Middle frontal gyrus (tissue), 1 donor: ENCODE measurements around the gene AKT2.
"Not testable (repeated sequence)": the region's sequence is repeated elsewhere in the genome, so short reads cannot be mapped to it uniquely, and the experiment has no call there.

Source experiments
- DNase-seq: peaks from one replicate; pipeline ENCODE4 v3.0.0-alpha.2; 2015; ENCODE audit warnings: low spot score; ENCODE audit errors: extremely low spot score

The AKT2 gene

DNA sequence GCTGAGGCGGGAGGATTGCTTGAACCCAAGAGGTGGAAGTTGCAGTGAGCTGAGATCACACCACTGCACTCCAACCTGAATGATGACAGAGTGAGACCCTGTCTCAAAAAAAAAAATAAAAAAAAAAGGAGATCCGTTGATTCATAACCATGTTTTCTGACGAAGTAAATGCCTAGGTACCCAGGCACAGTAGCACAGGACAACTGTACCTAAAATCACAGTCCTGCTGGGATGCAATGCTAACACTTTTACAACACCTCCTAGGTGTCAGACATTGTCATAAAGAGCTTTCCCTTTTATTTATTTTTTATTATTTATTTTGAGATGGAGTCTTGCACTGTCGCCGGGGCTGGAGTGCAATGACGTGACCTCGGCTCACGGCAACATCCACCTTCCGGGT, 64.5 kb downstream of the AKT2 start:
- DNase-seq = no peak

DNA sequence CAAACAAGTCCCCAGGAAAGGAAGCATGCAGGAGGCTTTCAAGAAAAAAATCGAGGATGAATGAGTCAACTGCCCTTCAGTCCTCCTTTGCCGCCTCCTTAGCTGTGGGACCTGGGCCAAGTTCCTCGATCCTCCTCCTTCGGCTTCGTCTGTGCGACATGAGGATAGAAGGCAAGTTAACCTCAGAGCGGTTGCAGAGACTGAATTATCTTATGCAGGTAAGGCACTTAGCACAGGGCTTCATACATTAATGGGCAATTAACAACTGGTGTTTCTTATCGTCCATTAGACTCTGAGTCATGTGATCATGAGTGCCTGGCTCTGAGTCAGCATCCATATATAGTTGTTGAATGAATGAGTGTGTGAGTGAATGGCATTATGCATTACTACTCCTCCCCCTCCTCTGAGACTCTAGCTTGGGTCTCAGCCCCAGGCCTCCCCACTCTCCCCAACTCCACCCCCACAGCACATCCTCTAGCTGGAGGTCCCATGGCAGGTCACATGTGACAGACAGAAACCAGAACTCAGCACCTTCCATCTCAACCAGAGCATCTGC, 65.3 kb downstream of the AKT2 start:
- DNase-seq = no peak

- DNase-seq = not testable (repeated sequence)
Measured at GRCh38 chr19:40219029-40219428, 66.1 kb downstream of the AKT2 start.

DNA sequence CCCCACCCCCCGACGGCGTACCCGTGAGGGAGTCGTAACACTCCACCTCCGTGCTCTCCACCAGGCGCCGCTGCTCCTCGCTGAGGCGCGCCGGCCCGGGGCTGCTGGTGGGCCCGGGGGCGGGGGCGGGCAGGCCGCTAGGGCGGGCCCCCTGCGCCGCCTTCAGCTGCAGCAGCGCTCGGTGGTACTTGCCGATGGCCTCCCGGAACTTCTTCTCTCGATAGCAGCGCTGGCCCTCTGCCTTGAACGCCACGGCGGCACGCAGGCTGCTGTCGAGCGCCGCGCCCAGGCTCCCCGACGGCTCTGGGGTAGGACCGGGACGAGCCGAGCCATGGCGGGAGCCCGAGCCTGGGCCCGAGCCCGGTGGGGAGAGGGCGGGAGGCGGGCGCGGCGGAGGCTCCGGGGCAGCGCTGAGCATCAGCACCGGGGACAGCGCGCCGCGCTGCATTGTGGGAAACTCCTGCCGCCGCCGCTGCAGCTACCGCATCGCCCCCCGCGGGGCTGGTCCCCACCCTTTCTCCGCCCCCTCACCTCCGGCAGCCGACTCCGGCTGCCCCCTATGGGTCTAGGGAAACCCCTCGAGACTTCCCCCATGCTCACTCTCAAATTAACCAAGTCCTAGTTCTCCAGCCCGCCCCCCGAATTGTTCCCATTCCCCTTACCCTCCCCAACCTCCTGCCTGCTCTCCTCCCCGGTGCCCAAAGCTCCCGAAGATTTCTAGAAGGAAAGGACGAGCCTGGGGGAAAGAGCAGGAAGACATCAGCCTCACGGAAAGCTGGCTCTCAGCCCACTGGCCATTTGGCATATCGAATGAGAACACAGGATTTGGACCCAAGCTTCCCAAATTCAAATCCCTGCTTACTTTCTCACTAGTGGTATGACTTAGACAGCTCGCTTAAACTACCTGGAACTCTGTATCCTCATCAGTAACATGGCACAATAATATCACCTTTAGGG, 66.9 kb downstream of the AKT2 start, which contains the start of gene TTC9B:
Gene TTC9B (minus strand): TSS at position 451 of the 957 bp plus-strand sequence. CDS start 3 bp downstream, at position 448.
- no peak for DNase-seq

DNA sequence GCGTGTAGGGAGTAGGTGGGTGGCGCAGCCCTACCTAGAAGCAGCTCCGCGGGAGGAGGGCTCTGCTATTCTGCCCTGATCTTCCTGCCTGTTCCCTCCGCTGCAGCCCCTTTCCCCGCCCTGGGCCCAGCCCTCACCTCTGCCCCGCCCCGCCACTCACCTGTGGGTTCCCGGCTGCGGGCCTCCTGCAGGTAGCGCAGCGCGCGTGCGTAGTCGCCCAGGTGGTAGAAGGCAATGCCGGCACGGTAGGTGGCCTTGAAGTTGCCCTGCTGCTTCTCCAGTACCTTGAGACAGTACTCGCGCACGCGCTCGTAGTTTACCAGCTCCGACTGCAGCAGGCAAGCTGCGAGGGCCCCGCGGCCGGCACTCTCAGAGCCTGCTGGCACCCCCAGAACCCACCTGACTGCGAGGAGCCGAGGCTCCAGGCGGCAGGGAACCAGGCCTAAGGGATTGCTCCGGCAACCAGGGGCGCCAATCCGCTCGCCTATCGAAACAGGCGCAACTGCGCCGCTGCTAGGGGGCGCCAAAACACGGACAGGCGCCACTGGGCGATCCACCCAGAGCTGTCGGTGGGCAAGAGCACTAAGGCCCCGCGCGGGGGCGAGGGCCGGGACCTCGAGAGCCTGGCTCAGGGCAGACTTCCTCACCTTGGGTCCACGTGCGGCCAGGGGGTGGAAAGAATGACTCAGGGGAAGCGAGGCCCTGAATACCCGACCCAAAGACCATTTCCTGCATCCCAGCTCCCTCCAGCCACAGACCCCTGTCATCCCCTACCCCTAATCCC, 67.9 kb downstream of the AKT2 start:
- DNase-seq = no peak

DNA sequence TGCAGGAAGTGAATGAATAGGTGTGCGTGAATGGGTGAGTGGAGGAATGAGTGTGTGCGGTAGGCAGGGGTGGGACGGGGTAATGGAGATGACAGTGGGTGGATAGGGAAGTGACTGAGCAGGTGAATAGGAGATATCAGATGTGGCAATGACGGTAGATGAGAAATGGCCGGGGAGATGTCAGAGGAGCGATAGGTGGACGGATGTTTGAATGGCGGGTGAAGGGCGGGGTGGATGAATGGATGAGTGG, 68.4 kb downstream of the AKT2 start:
- no peak for DNase-seq

GRCh38 chr19:40216013-40216776, 69.0 kb downstream of the AKT2 start:
- no peak for DNase-seq

GRCh38 chr19:40214936-40215335, 70.2 kb downstream of the AKT2 start:
- no peak for DNase-seq

GRCh38 chr19:40213882-40214570, 71.1 kb downstream of the AKT2 start:
- no peak for DNase-seq

DNA sequence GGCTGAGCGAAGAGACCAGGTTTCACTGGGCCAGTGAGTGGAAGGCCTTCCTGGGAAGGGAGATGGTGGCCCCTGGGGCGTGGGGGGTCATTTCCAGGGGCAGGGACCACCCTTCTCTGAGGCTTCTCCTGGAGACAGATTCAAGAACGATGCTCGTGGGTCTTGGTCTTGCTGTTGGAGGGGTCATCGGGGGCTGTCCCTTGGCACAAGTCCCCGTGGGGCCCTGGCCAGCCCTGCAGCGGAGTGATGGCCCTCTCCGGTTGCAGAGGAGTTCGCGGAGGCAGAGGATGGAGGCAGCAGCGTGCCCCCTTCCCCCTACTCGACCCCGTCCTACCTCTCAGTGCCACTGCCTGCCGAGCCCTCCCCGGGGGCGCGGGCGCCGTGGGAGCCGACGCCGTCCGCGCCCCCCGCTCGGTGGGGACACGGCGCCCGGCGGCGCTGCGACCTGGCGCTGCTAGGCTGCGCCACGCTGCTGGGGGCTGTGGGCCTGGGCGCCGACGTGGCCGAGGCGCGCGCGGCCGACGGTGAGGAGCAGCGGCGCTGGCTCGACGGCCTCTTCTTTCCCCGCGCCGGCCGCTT, 71.8 kb downstream of the AKT2 start:
- no peak for DNase-seq

DNA sequence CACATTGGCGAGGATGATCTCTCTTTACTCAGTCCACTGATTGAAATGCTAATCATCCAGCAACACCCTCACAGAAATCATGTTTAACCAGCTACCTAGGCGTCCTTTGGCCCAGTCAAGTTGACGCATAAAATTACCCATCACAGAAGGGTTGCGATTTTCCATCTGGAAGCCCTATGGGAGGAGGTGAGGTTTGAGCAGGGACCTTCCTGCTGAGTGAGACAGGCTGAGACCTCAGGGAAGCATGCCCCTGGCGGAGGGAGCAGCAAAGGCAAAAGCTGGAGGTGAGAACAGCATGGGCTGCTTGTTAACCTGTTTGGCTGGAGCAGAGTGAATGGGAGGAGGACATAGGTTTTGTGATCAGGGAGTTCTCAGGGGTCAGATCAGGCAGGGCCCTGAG, 74.3 kb downstream of the AKT2 start:
- DNase-seq = no peak

DNA sequence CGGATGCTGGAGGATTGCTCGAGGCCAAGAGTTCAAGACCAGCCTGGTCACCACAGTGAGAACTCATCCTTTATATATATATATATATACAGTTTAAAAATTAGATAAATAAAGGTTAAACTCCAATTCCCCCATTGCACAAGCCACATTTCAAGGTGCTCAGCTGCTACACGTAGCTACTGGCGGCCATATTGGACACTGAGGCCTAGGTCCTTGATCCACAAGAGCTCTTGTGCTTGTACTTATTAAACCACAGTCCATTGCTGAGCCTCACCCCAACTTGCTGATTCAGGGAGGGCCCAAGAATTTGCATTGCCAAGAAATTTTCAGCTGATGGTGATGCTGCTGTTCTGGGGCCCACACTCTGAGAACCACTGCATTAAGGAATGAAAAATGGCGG, 76.5 kb downstream of the AKT2 start:
- DNase-seq = no peak

- DNase-seq = no peak
Measured at GRCh38 chr19:40205760-40206159, 79.4 kb downstream of the AKT2 start.

GRCh38 chr19:40204381-40204780, 80.8 kb downstream of the AKT2 start:
- DNase-seq = no peak

- DNase-seq = no peak
Measured at GRCh38 chr19:40200341-40201099, 84.6 kb downstream of the AKT2 start.

- no peak for DNase-seq
Measured at GRCh38 chr19:40198272-40198990, 86.7 kb downstream of the AKT2 start.

DNA sequence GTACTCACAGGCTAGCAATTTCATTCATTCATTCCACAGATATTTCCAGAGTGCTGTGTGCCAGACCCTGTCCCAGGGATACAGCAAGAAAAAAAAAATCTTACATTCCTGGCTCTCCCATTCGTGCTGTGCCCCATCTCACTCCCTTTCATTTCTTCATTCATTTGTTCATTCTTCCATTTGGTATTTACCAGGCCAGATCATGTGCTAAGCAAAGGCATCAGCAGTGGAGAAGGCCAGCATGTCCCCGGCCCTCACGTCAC, 91.6 kb downstream of the AKT2 start:
- DNase-seq = no peak

DNA sequence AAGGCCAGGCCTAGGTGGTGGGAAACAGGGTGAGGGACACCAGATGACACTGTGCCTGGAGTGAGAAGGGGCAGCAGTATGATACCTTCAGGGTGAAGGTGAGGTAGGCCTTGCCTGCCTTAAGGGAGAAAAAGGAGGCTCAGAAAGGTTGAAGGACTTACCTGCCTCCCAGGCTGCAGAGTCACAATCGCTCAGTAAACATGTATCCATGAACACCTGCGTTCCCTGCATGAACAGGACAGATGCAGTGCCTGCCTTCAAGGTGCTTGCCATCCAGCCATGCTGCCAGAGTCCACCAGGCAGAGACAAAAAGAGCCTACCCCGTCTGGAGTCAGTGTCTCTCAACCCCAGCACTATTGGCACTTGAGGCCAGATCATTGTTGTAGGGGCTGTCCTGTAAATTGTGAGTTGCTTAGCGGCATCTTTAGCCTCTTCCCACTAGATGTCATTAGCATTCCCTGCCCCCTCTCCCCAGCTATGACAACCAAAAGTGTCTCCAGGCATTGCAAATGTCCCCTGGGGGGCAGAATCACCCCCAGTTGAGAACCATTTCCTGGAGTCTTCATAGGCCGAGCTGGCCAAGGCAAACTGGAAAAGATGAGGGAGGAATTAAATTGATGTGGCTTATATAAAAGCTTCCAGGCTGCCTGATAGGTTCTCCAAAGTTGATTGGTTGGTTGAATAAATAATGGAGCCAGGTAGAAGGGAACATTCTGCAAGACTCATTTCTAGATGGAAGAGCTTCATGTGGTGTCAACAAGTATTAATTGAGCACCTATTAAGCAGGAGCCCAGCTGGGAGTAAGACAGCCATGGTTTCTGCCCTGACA, 92.2 kb downstream of the AKT2 start:
- DNase-seq = no peak
